GM18511 (cell line): ENCODE data around the gene LYPLA2.
"Not testable (repeated sequence)": the region's sequence is repeated elsewhere in the genome, so short reads cannot be mapped to it uniquely, and the experiment has no call there.

ENCODE experiments used
- ATAC-seq: cut with Tn5 transposase; IDR thresholded peaks from one replicate; pipeline ENCODE4 v1.9.1; 2021; ENCODE audit warnings: mild to moderate bottlenecking, moderate library complexity; ENCODE audit not compliant: unreplicated experiment

Gene LYPLA2

GRCh38 chr1:23825762-23826522, 35.0 kb downstream of the LYPLA2 start:
- peak; percentile 75 for ATAC-seq

- ATAC-seq = not testable (repeated sequence)
These were observed 35.6 kb downstream of the LYPLA2 start for GRCh38 chr1:23826590-23826989.

- no peak for ATAC-seq
These were observed 36.8 kb downstream of the LYPLA2 start for GRCh38 chr1:23827717-23828116.

- ATAC-seq = not testable (repeated sequence)
These were observed 43.2 kb downstream of the LYPLA2 start for GRCh38 chr1:23834156-23834555.

- ATAC-seq = no peak
These were observed 45.1 kb downstream of the LYPLA2 start for GRCh38 chr1:23836037-23836436.

- no peak for ATAC-seq
These were observed 47.0 kb downstream of the LYPLA2 start for GRCh38 chr1:23837908-23838307.

- no peak for ATAC-seq
These were observed 47.5 kb downstream of the LYPLA2 start for GRCh38 chr1:23838401-23838866.

- ATAC-seq = no peak
These were observed 52.7 kb downstream of the LYPLA2 start for GRCh38 chr1:23843644-23844043.
